GM23248 (cell line): ENCODE measurements around the gene DRC1. TPM values are rescaled to one million over a fixed set of nuclear protein-coding genes. Genes with fewer than 3 reads are reported as not detected.

ENCODE experiments used
- DNase-seq: peaks from one replicate; pipeline ENCODE4 v3.0.0-alpha.2; 2015
- H2AFZ ChIP-seq: fragments of 200-600 bp; sonication (generic); 2 replicates; pipeline ENCODE4 v1.6.1; 2016; ENCODE audit warnings: antibody characterized with exemption
- H3F3A ChIP-seq: fragments of 200-600 bp; sonication (generic); 2 replicates; pipeline ENCODE4 v1.6.1; 2016; ENCODE audit warnings: mild to moderate bottlenecking, antibody characterized with exemption, mixed run types; ENCODE audit not compliant: insufficient read depth
- H3K27ac ChIP-seq: fragments of 200-600 bp; sonication (generic); 2 replicates; pipeline ENCODE4 v1.5.1; 2016; ENCODE audit warnings: mild to moderate bottlenecking
- H3K27me3 ChIP-seq: fragments of 200-600 bp; sonication (generic); replicated peaks from 2 replicates; pipeline ENCODE4 v1.6.1; 2016; ENCODE audit warnings: mild to moderate bottlenecking; ENCODE audit not compliant: insufficient read depth
- H3K36me3 ChIP-seq: fragments of 200-600 bp; sonication (generic); 2 replicates; pipeline ENCODE4 v1.6.1; 2016; ENCODE audit warnings: low read depth, mild to moderate bottlenecking
- H3K4me1 ChIP-seq: fragments of 200-600 bp; sonication (generic); 2 replicates; pipeline ENCODE4 v1.6.1; 2016; ENCODE audit warnings: mild to moderate bottlenecking; ENCODE audit not compliant: insufficient read depth
- H3K4me2 ChIP-seq: fragments of 200-600 bp; sonication (generic); one replicate; pipeline ENCODE4 v1.6.1; 2016; ENCODE audit warnings: mild to moderate bottlenecking; ENCODE audit not compliant: unreplicated experiment
- H3K4me3 ChIP-seq: fragments of 200-600 bp; sonication (generic); 2 replicates; pipeline ENCODE4 v1.5.1; 2016; ENCODE audit warnings: mild to moderate bottlenecking
- H3K79me2 ChIP-seq: fragments of 200-600 bp; sonication (generic); 2 replicates; pipeline ENCODE4 v1.6.1; 2016; ENCODE audit warnings: mild to moderate bottlenecking; ENCODE audit not compliant: insufficient read depth
- H3K9ac ChIP-seq: fragments of 200-600 bp; sonication (generic); 2 replicates; pipeline ENCODE4 v1.6.1; 2016; ENCODE audit warnings: mild to moderate bottlenecking
- H3K9me2 ChIP-seq: fragments of 200-600 bp; sonication (generic); 2 replicates; pipeline ENCODE4 v1.6.1; 2016; ENCODE audit warnings: mixed run types, mild to moderate bottlenecking, moderate library complexity; ENCODE audit not compliant: insufficient read depth
- H3K9me3 ChIP-seq: fragments of 200-600 bp; sonication (generic); one replicate; pipeline ENCODE4 v1.6.1; 2017; ENCODE audit warnings: low read depth
- H4K20me1 ChIP-seq: fragments of 200-600 bp; sonication (generic); 2 replicates; pipeline ENCODE4 v1.6.0; 2016; ENCODE audit not compliant: insufficient read depth
- EZH2 ChIP-seq: fragments of 200-600 bp; sonication (generic); IDR thresholded peaks from 2 replicates; pipeline ENCODE4 v1.6.1; 2018; ENCODE audit warnings: antibody characterized with exemption, mild to moderate bottlenecking; ENCODE audit not compliant: insufficient read depth, poor library complexity, severe bottlenecking
- EZH2phosphoT487 ChIP-seq: fragments of 200-600 bp; sonication (generic); IDR thresholded peaks from 2 replicates; pipeline ENCODE4 v1.6.1; 2018; ENCODE audit warnings: antibody characterized with exemption, moderate library complexity, mild to moderate bottlenecking, low read depth; ENCODE audit not compliant: insufficient read depth
- WGBS, 2 experiments: methylation state at CpG; one replicate each; pipeline ENCODE4 v1.1.6; 2015 to 2017; ENCODE audit warnings: low lambda C conversion rate in 2 of 2, low coverage in 1 of 2; ENCODE audit errors: missing lambda C conversion rate in 2 of 2; 5-methylcytosine and 5-hydroxymethylcytosine counted together
- in situ Hi-C: fragments of 300-500 bp; cut with MboI; formaldehyde crosslinking; loops from 2 replicates; pipeline ENCODE4 v1.15.0; 2020
- polyA plus RNA-seq: library from polyadenylated mRNA; unstranded; fragments of >200 nt; fragmentation: Nextera tagmentation; extraction: Ambion mirVana; gene quantifications from 2 replicates; pipeline ENCODE4 v1.2.1, GENCODE V29; 2016
- total RNA-seq: library from RNA; depleted of rRNA; stranded (reverse); fragments of >200 nt; shearing (Covaris generic); gene quantifications from 2 replicates; pipeline ENCODE4 v1.2.3, GENCODE V29; 2014

Gene DRC1
- total and polyA plus RNA-seq, 2 experiments from 2014 or later, result not detected

GRCh38 chr2:26422947-26423629 lies 21.4 kb downstream of the DRC1 start:
- H3K27ac ChIP-seq, result no peak overlapping the region
- 51 to 52% methylated on average over 8 to 9 of the region's 9 CpGs for WGBS, 2 experiments
- no peaks in the 10 kb centered on the region for H3K9me3 ChIP-seq
- no peak overlapping the region for H3K9ac ChIP-seq
- H3K4me3 ChIP-seq, result no peak overlapping the region
- H2AFZ ChIP-seq, result no peak overlapping the region
- H3K36me3 ChIP-seq, result no peaks in the 10 kb centered on the region
- no peaks in the 10 kb centered on the region for H4K20me1 ChIP-seq
- H3K4me2 ChIP-seq, result no peak overlapping the region
- no peaks in the 10 kb centered on the region for H3K4me1 ChIP-seq
- no peaks in the 10 kb centered on the region for H3F3A ChIP-seq
- no peak for DNase-seq
- H3K27me3 ChIP-seq, result peaks cover 7% of the 10 kb centered on the region; the same call in 1 of the 2 replicates
- H3K9me2 ChIP-seq, result no peaks in the 10 kb centered on the region
- in situ Hi-C loops, result no loop called here
- TF ChIP-seq EZH2 (no peak), EZH2phosphoT487 (no peak)
- no peaks in the 10 kb centered on the region for H3K79me2 ChIP-seq

- in situ Hi-C loops, result no loop called here
- Histone ChIP-seq H3K4me1 (no peaks in the 10 kb centered on the region), H4K20me1 (no peaks in the 10 kb centered on the region), H3K9me3 (no peaks in the 10 kb centered on the region), H3K36me3 (no peaks in the 10 kb centered on the region), H3K9ac (no peak overlapping the region), H3K27me3 (peaks cover 7% of the 10 kb centered on the region; the same call in 1 of the 2 replicates), H3K27ac (no peak overlapping the region), H3F3A (no peaks in the 10 kb centered on the region), H2AFZ (no peak overlapping the region), H3K79me2 (no peaks in the 10 kb centered on the region), H3K4me3 (no peak overlapping the region), H3K9me2 (no peaks in the 10 kb centered on the region), H3K4me2 (no peak overlapping the region)
- TF ChIP-seq EZH2phosphoT487 (no peak), EZH2 (no peak)
- DNase-seq, result no peak
- 79% methylated on average over 9 of the region's 9 CpGs for WGBS, 2 experiments
Observed at GRCh38 chr2:26423750-26424149, 22.0 kb downstream of the DRC1 start.

GRCh38 chr2:26424221-26424620 lies 22.5 kb downstream of the DRC1 start:
- H3K4me1 ChIP-seq, result no peaks in the 10 kb centered on the region
- TF ChIP-seq EZH2phosphoT487 (no peak), EZH2 (no peak)
- WGBS, 2 experiments, result 41 to 51% methylated on average over 3 of the region's 3 CpGs
- no peak overlapping the region for H3K27ac ChIP-seq
- DNase-seq, result no peak
- no peaks in the 10 kb centered on the region for H3K79me2 ChIP-seq
- H3K4me2 ChIP-seq, result no peak overlapping the region
- no peaks in the 10 kb centered on the region for H4K20me1 ChIP-seq
- H3K9ac ChIP-seq, result no peak overlapping the region
- H3K9me3 ChIP-seq, result no peaks in the 10 kb centered on the region
- H3K27me3 ChIP-seq, result peaks cover 4% of the 10 kb centered on the region; the same call in 1 of the 2 replicates
- no peaks in the 10 kb centered on the region for H3K36me3 ChIP-seq
- H2AFZ ChIP-seq, result no peak overlapping the region
- in situ Hi-C loops, result no loop called here
- H3K9me2 ChIP-seq, result no peaks in the 10 kb centered on the region
- H3F3A ChIP-seq, result no peaks in the 10 kb centered on the region
- H3K4me3 ChIP-seq, result no peak overlapping the region

GRCh38 chr2:26428846-26429245 lies 27.1 kb downstream of the DRC1 start:
- Histone ChIP-seq H3K4me2 (no peak overlapping the region), H3K36me3 (no peaks in the 10 kb centered on the region), H3F3A (peaks cover 3% of the 10 kb centered on the region; the same call in 1 of the 2 replicates), H3K4me3 (no peak overlapping the region), H4K20me1 (no peaks in the 10 kb centered on the region), H3K27me3 (no peaks in the 10 kb centered on the region), H2AFZ (no peak overlapping the region), H3K9me2 (no peaks in the 10 kb centered on the region), H3K79me2 (no peaks in the 10 kb centered on the region), H3K4me1 (no peaks in the 10 kb centered on the region; the same call in 1 of the 2 replicates), H3K9me3 (no peaks in the 10 kb centered on the region), H3K9ac (no peak overlapping the region), H3K27ac (no peak overlapping the region)
- TF ChIP-seq EZH2, result no peak
- no peak for TF ChIP-seq EZH2phosphoT487
- in situ Hi-C loops, result no loop called here
- whole genome bisulfite sequencing, 2 experiments, result 82 to 88% methylated on average over 2 of the region's 2 CpGs
- DNase-seq, result no peak
